Esophagus squamous epithelium (tissue), 5 donors: ENCODE results near the gene PAAF1. TPM values are rescaled to one million over a fixed set of nuclear protein-coding genes. Genes with fewer than 3 reads are reported as not detected.

Experiments
- DNase-seq: peaks from one replicate; lab custom pipeline; 2025; lab: John Stamatoyannopoulos, UW
- H3K27ac ChIP-seq, 4 donors: fragments of 200-600 bp; sonication (generic); one replicate each; pipeline ENCODE4 v1.5.1; 2016 to 2019; ENCODE audit warnings: mild to moderate bottlenecking in 1 of 4
- H3K27me3 ChIP-seq, 4 donors: fragments of 200-600 bp; sonication (generic); 1 replicate in 3 of 4; 2 replicates in 1 of 4; pipeline versions ENCODE4 v1.5.1 to v1.6.0; 2017 to 2021; ENCODE audit warnings: antibody characterized with exemption in 1 of 4
- H3K36me3 ChIP-seq, 3 donors: fragments of 200-600 bp; sonication (generic); one replicate each; pipeline ENCODE4 v1.5.1; 2016 to 2019
- H3K4me1 ChIP-seq, 3 donors: fragments of 200-600 bp; sonication (generic); one replicate each; pipeline ENCODE4 v1.5.1; 2017 to 2019
- H3K4me3 ChIP-seq, 4 donors: fragments of 200-600 bp; sonication (generic); 1 replicate in 3 of 4; 2 replicates in 1 of 4; pipeline ENCODE4 v1.5.1; 2016 to 2019; ENCODE audit warnings: mild to moderate bottlenecking in 2 of 4, moderate library complexity in 1 of 4
- H3K9me3 ChIP-seq, 3 donors: fragments of 200-600 bp; sonication (generic); one replicate each; pipeline ENCODE4 v1.5.1; 2016 to 2019
- POLR2A ChIP-seq, 4 donors: fragments of 450-650 bp; IDR thresholded peaks; one replicate each; pipeline ENCODE4 v1.6.1; 2017; ENCODE audit warnings: antibody characterized with exemption in 4 of 4, mild to moderate bottlenecking in 4 of 4, moderate library complexity in 3 of 4
- WGBS, 2 donors: methylation state at CpG; one replicate each; pipeline ENCODE4 v1.1.5; 2018; 5-methylcytosine and 5-hydroxymethylcytosine counted together
- intact Hi-C: fragments of 100-400 bp; cut with DNase I; formaldehyde crosslinking; loops from one replicate; pipeline ENCODE4 v1.15.0; 2022
- total RNA-seq, 4 donors: library from RNA; depleted of rRNA; stranded (reverse); fragments of >200 nt; gene quantifications; one replicate each; pipeline ENCODE4 v1.1.0, GENCODE V29; 2016
- TF ChIP-seq, protein P1 (sequence below), 6 experiments: fragments of 450-650 bp in 4 of 6; fragments of 200-600 bp in 2 of 6; sonication (generic) in 2 of 6; IDR thresholded peaks; one replicate each; pipeline ENCODE4 v1.5.1; 2016 to 2019; ENCODE audit warnings: antibody characterized with exemption in 6 of 6, mild to moderate bottlenecking in 4 of 6, moderate library complexity in 4 of 6
- donor health status: DM: yes; HTN: yes; CAD: no.

The PAAF1 gene
- total RNA-seq, 4 donors from 2014 or later = 4.3 to 10.9 (median 8.3) TPM

DNA sequence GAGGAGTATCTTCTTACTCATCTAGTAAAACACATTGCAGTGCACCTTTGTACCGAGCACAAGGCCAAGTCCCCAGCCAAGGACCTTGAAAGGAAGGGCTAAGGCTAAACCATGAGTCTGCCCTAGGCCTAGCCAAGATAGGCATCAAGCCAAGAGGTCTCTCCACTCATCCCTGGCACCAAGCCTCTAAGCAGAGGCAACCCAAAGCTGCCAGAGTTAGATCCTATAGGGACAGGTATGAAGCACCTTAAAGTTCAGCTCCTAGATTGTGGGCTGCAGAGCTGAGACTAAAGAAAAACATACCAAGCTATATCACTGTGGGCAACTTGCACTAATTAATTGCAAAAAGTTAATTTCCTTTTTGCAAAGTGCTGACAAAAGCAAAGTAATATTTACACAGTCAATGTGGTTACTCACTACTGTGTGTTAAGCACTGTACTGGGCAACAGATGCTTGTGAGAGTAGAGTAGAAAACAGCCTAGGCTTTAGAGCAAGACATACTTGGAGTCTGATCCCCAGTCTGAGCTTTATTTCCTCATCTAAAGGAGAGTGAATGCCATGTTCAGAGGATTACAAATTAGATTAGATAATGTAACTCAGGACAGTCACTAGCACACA is 7.4 kb upstream of the PAAF1 start:
- intact Hi-C loops = no loop called here
- Histone ChIP-seq H3K4me3 (no peak overlapping the region), H3K36me3 (peaks cover 0 to 55% (median 18%) of the 10 kb centered on the region in 3 donors), H3K4me1 (peaks cover 0 to 29% (median 9%) of the 10 kb centered on the region in 3 donors), H3K9me3 (no peaks in the 10 kb centered on the region), H3K27me3 (no peaks in the 10 kb centered on the region), H3K27ac (peak overlapping the region in 1 of 4 donors; percentile 27)
- no peak for DNase-seq
- WGBS, 2 donors = 54 to 63% methylated on average over 1 of the region's 1 CpG
- TF ChIP-seq, protein P1, sequence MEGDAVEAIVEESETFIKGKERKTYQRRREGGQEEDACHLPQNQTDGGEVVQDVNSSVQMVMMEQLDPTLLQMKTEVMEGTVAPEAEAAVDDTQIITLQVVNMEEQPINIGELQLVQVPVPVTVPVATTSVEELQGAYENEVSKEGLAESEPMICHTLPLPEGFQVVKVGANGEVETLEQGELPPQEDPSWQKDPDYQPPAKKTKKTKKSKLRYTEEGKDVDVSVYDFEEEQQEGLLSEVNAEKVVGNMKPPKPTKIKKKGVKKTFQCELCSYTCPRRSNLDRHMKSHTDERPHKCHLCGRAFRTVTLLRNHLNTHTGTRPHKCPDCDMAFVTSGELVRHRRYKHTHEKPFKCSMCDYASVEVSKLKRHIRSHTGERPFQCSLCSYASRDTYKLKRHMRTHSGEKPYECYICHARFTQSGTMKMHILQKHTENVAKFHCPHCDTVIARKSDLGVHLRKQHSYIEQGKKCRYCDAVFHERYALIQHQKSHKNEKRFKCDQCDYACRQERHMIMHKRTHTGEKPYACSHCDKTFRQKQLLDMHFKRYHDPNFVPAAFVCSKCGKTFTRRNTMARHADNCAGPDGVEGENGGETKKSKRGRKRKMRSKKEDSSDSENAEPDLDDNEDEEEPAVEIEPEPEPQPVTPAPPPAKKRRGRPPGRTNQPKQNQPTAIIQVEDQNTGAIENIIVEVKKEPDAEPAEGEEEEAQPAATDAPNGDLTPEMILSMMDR (IDR thresholded peaks at IDR 0.05) = no peak
- no peak for TF ChIP-seq POLR2A (IDR thresholded peaks at IDR 0.05)

DNA sequence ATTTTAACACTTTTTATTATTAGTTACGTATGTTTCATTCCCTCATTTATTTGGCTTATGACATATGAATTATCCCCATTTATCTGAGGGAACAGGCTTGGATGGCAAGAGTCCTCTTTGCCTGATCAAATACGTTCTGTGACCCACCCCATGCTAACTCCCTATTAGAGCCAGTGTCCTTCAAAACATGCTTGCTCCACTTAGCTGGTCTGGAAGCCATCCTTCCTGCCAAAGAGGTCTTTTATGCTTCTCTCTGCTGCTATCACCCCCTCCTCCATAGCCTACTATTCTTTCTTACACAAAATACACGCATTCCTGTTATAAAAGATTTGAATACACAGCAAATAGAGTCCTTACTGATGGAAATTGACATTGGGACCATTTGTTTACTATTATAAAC is 6.5 kb upstream of the PAAF1 start:
- TF ChIP-seq, protein P1 (IDR thresholded peaks at IDR 0.05) = no peak
- no peak for TF ChIP-seq POLR2A (IDR thresholded peaks at IDR 0.05)
- peaks cover 0 to 55% (median 18%) of the 10 kb centered on the region in 3 donors for H3K36me3 ChIP-seq

DNA sequence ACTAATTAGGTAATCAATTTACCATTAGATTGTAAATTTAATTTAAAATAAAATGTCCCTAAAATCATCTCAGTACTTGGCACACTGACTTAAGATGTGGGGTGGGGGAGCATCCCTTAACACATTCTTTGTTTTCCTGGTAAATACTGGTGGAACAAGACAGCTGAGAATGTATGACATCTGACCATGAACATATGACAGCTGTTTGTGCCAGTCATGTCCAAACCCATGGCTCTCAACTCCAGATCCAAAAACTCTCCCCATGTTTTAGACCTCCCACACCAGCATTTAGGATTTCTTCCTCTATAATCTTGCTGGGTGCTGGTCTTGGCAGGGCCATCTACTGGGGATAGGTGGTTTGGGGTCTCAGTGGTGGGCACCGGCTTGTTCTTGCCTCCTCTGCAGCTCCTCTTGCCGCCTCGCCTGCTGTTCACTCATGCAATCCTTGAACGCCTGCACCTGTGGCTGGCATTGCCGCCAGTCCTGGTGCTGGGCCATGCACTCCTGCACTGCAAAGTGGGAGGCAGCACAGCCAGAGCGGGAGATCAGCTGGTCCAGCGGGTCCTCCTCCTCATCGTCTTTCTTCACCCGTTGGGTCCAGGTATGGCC is 3.9 kb upstream of the PAAF1 start:
- H3K36me3 ChIP-seq = peaks cover 0 to 57% (median 18%) of the 10 kb centered on the region in 3 donors
- no peaks in the 10 kb centered on the region for H3K9me3 ChIP-seq
- H3K27me3 ChIP-seq = no peaks in the 10 kb centered on the region
- 92 to 100% methylated on average over 6 to 7 of the region's 9 CpGs for WGBS, 2 donors
- H3K4me3 ChIP-seq = no peak overlapping the region
- no peak for DNase-seq
- H3K27ac ChIP-seq = no peak overlapping the region
- intact Hi-C loops = no loop called here
- TF ChIP-seq, protein P1 (IDR thresholded peaks at IDR 0.05) = no peak
- no peak for TF ChIP-seq POLR2A (IDR thresholded peaks at IDR 0.05)
- H3K4me1 ChIP-seq = peaks cover 16 to 40% (median 22%) of the 10 kb centered on the region in 3 donors

More for the DNA sequence above, 6.5 kb upstream of the PAAF1 start:
- Histone ChIP-seq H3K4me3 (no peak overlapping the region), H3K4me1 (peaks cover 0 to 37% (median 16%) of the 10 kb centered on the region in 3 donors), H3K27ac (no peak overlapping the region), H3K9me3 (no peaks in the 10 kb centered on the region), H3K27me3 (no peaks in the 10 kb centered on the region)
- 91 to 92% methylated on average over 3 of the region's 3 CpGs for WGBS, 2 donors
- no peak for DNase-seq
- intact Hi-C loops = no loop called here

DNA sequence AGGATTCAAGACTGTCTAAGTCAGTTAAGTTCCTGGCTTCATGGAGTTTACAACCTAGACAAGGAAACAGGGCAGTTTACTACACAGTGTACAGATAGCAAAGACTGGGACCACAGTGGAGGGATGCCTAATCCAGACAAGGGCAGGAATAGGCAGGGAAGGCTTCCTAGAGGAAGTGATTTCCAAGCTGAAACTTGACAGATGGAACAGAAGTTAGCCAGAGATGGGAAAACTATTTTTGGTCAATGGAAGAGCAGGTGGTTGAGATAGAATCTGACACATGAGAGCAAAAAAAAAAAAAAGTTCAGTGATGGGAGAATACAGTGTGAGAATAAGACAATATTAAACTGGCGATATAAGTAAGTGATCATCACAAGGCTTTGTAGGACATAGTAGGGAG is 1.4 kb upstream of the PAAF1 start:
- H3K4me1 ChIP-seq = peaks cover 19 to 49% (median 22%) of the 10 kb centered on the region in 3 donors
- TF ChIP-seq, protein P1 (IDR thresholded peaks at IDR 0.05) = no peak
- no peak for TF ChIP-seq POLR2A (IDR thresholded peaks at IDR 0.05)
- DNase-seq = no peak
- WGBS, 2 donors = 75 to 80% methylated on average over 1 of the region's 1 CpG
- no peaks in the 10 kb centered on the region for H3K9me3 ChIP-seq
- intact Hi-C loops = no loop called here
- no peaks in the 10 kb centered on the region for H3K27me3 ChIP-seq
- peak overlapping the region in 2 of 4 donors; percentile 88 to 92 for H3K27ac ChIP-seq
- H3K36me3 ChIP-seq = peaks cover 0 to 50% (median 18%) of the 10 kb centered on the region in 3 donors
- peak overlapping the region in 2 of 4 donors; percentile 62 to 89 for H3K4me3 ChIP-seq

DNA sequence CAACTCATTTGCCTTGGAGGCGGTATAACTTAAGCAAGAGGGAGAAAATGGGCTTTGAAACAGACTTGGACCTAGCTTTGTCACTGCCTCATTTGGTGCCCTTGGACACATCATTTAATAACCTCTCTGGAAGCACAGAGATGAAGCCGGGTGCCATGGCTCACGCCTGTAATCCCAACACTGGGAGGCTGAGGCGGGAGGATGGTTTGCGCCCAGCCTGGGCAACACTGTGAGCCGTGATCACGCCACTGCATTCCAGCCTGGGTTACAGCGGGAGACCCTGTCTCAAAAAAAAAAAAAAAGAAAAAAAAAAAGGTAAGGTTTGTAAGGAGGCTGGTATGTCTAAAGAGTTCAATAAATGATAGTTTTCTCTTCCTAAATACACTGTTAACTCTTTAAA is 959 bp upstream of the PAAF1 start:
- H3K4me1 ChIP-seq = peaks cover 19 to 49% (median 22%) of the 10 kb centered on the region in 3 donors
- H3K36me3 ChIP-seq = peaks cover 0 to 46% (median 18%) of the 10 kb centered on the region in 3 donors
- no peaks in the 10 kb centered on the region for H3K27me3 ChIP-seq
- H3K4me3 ChIP-seq = peak overlapping the region; percentile 62 to 95 (median 78)
- intact Hi-C loops = no loop called here
- 21 to 50% methylated on average over 8 of the region's 8 CpGs for WGBS, 2 donors
- H3K9me3 ChIP-seq = no peaks in the 10 kb centered on the region
- no peak for TF ChIP-seq POLR2A (IDR thresholded peaks at IDR 0.05)
- TF ChIP-seq, protein P1 (IDR thresholded peaks at IDR 0.05) = no peak
- DNase-seq = no peak
- H3K27ac ChIP-seq = peak overlapping the region in 3 of 4 donors; percentile 79 to 92 (median 88)
